Ishikawa (cell line): ENCODE results near the gene ADAD2.

Experiments used
- CEBPB ChIP-seq: IDR thresholded peaks from 2 replicates; pipeline ENCODE4 v1.6.1; 2012
- CREB1 ChIP-seq: IDR thresholded peaks from 2 replicates; pipeline ENCODE4 v1.6.1; 2012; ENCODE audit warnings: low read depth
- EGR1 ChIP-seq: IDR thresholded peaks from 2 replicates; pipeline ENCODE4 v1.6.1; 2012
- EP300 ChIP-seq: IDR thresholded peaks from 2 replicates; pipeline ENCODE4 v1.6.1; 2012; ENCODE audit warnings: borderline replicate concordance
- FOXM1 ChIP-seq: IDR thresholded peaks from 2 replicates; pipeline ENCODE4 v1.6.1; 2012; ENCODE audit warnings: low read depth, borderline replicate concordance
- NFIC ChIP-seq: IDR thresholded peaks from 2 replicates; pipeline ENCODE4 v1.6.1; 2012
- RAD21 ChIP-seq: IDR thresholded peaks from 2 replicates; pipeline ENCODE4 v1.6.1; 2012; ENCODE audit warnings: low read depth
- TAF1 ChIP-seq: IDR thresholded peaks from 2 replicates; pipeline ENCODE4 v1.6.1; 2012; ENCODE audit warnings: low read depth, mild to moderate bottlenecking
- TCF12 ChIP-seq: IDR thresholded peaks from 2 replicates; pipeline ENCODE4 v1.6.1; 2012; ENCODE audit warnings: low read depth
- TEAD4 ChIP-seq: IDR thresholded peaks from 2 replicates; pipeline ENCODE4 v1.6.1; 2012
- YY1 ChIP-seq: IDR thresholded peaks from 2 replicates; pipeline ENCODE4 v1.6.1; 2012; ENCODE audit warnings: low read depth
- ZBTB7A ChIP-seq: IDR thresholded peaks from 2 replicates; pipeline ENCODE4 v1.6.1; 2012; ENCODE audit warnings: low read depth
- TF ChIP-seq, protein P1 (sequence below): IDR thresholded peaks from 2 replicates; pipeline ENCODE4 v1.6.1; 2012
- TF ChIP-seq, protein P2 (sequence below): IDR thresholded peaks from 2 replicates; pipeline ENCODE4 v1.6.1; 2012; ENCODE audit warnings: low read depth, mild to moderate bottlenecking
- TF ChIP-seq, protein P3 (sequence below): IDR thresholded peaks from 2 replicates; pipeline ENCODE4 v1.6.1; 2012

ADAD2 gene

DNA sequence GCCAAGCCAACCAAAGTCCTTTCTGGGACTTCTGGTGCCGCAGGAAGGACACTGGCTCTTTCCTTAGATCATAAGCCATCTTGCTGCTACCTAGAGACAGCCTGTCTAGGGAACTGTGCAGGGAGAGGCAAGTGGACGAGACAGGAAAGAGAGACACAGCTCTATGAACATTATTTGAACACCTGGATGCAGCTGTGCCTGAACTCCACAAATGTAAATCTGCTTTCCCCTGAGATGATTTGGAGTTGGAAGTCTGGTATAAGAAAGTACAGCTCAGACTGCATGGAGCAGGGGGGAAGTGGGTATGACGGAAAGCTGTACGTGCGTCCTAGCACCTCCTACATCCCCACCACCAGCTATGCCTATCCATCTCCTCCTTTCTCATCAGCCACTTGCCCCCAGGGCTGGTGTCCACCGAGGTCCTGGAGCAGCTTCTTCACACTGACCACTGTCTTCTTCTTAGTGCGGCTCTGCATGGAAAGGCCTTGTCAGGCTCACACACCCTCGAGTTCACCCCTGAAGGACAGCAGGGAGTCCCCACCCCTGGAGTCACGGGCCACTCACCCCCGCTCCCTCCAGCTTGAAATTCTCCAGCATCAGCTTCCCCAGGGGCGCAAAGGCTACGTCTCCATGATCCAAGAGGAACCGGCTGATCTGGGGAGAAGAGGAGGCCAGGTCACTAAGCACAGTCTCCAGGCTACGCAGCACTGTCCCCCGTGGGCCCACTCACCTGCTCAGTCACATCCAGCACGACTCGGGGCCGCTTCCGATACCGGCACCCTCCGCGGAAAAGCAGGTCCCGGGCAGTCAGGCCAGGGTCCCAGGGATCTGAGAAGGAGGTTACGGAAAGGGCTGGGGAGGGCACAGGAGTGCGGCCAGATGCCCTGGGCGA lies 8.0 kb upstream of the ADAD2 start:
- TF ChIP-seq FOXM1 (no peak), TCF12 (no peak), ZBTB7A (no peak), TEAD4 (no peak)
- TF ChIP-seq, protein P1, sequence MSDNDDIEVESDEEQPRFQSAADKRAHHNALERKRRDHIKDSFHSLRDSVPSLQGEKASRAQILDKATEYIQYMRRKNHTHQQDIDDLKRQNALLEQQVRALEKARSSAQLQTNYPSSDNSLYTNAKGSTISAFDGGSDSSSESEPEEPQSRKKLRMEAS = no peak
- TF ChIP-seq, protein P2, sequence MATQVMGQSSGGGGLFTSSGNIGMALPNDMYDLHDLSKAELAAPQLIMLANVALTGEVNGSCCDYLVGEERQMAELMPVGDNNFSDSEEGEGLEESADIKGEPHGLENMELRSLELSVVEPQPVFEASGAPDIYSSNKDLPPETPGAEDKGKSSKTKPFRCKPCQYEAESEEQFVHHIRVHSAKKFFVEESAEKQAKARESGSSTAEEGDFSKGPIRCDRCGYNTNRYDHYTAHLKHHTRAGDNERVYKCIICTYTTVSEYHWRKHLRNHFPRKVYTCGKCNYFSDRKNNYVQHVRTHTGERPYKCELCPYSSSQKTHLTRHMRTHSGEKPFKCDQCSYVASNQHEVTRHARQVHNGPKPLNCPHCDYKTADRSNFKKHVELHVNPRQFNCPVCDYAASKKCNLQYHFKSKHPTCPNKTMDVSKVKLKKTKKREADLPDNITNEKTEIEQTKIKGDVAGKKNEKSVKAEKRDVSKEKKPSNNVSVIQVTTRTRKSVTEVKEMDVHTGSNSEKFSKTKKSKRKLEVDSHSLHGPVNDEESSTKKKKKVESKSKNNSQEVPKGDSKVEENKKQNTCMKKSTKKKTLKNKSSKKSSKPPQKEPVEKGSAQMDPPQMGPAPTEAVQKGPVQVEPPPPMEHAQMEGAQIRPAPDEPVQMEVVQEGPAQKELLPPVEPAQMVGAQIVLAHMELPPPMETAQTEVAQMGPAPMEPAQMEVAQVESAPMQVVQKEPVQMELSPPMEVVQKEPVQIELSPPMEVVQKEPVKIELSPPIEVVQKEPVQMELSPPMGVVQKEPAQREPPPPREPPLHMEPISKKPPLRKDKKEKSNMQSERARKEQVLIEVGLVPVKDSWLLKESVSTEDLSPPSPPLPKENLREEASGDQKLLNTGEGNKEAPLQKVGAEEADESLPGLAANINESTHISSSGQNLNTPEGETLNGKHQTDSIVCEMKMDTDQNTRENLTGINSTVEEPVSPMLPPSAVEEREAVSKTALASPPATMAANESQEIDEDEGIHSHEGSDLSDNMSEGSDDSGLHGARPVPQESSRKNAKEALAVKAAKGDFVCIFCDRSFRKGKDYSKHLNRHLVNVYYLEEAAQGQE = no peak

DNA sequence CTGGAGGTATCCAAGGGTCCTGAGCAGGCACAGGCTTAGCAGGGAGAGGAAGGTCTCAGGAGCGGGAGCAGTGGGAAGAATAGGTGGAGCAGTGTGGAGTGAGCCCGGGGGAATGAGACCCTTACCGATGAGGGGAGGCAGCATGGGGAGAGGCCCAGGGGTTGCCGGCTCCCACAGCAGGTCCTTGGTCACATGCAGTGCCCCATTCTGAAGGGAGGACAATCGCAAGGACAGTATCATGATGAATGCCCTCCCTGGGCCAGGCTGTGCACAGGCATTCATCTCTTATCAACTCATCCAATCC lies 7.4 kb upstream of the ADAD2 start:
- TF ChIP-seq, protein P2 = no peak
- no peak for TF ChIP-seq CREB1
- TF ChIP-seq TCF12 = no peak
- no peak for TF ChIP-seq EGR1
- no peak for TF ChIP-seq TAF1
- TF ChIP-seq, protein P1 = no peak
- TF ChIP-seq YY1 = no peak
- TF ChIP-seq CEBPB = no peak
- TF ChIP-seq, protein P3, sequence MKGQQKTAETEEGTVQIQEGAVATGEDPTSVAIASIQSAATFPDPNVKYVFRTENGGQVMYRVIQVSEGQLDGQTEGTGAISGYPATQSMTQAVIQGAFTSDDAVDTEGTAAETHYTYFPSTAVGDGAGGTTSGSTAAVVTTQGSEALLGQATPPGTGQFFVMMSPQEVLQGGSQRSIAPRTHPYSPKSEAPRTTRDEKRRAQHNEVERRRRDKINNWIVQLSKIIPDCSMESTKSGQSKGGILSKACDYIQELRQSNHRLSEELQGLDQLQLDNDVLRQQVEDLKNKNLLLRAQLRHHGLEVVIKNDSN = no peak
- TF ChIP-seq RAD21 = no peak
- no peak for TF ChIP-seq TEAD4
- TF ChIP-seq ZBTB7A = no peak
- no peak for TF ChIP-seq FOXM1
- no peak for TF ChIP-seq NFIC
- TF ChIP-seq EP300 = no peak

DNA sequence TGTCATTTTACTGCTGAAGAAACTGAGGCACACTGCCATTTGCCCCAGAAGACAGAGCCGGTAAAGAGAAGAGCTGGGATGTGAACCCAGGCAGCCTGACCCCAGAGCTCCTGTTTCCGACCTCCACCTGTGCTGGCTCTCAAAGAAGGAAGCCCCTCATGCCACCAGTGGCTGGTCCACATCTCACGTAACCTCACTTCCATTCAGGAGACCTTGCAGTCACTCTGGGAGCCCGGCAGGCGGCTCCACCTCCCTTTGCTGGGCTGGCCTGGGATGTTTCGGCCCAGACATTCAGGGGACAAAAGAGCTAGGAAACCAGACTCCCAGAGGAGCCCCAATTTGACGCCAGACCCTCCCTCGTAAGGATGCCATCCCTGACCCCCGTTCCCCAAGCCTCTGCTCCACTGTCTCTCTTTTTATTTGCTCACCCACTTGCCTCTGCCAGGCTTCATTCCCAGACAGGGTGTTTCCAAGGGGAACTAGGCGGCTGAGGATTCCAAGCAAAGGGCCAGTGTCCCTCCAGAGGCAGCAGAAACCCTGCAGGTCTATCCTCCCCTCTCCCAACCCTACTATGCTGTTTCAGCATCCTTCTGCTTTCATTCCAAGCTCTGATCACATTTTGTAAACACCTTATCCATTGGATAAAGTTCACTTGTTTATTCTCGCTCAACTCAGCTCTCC lies 6.9 kb upstream of the ADAD2 start:
- TF ChIP-seq FOXM1 (no peak), YY1 (no peak), EGR1 (no peak)

DNA sequence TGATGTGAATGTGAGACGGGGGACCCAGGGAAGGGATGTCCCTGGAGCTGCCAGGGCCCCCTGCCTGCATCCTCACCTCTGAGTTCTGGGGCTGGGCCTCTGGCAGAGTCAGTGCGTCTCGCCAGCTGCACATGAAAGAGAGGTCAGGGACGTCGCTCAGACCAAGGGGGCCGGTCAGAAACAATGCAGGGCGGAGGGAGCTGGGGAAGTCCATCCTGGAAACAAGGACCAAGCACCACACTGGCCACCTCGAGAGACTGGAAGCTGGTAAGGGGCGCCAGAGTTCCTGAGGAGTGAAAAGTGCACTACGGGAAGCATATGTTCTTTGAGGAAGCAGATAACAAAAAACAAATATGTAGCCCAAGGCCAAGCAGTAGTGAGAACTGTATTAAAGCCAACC lies 6.2 kb upstream of the ADAD2 start:
- TF ChIP-seq TCF12 (no peak), CREB1 (no peak), TAF1 (no peak), RAD21 (no peak), CEBPB (no peak), FOXM1 (no peak), EP300 (no peak)
- TF ChIP-seq, protein P2 = no peak
- TF ChIP-seq, protein P1 = no peak
